GM12874 (cell line): Measurements from ENCODE around the gene AURKAIP1.

Source experiments
- CTCF ChIP-seq: IDR thresholded peaks from 2 replicates; pipeline ENCODE4 v1.5.1; 2011; ENCODE audit warnings: low read depth, mild to moderate bottlenecking, control low read depth, low read length, moderate library complexity; ENCODE audit not compliant: insufficient read depth

Gene AURKAIP1

GRCh38 chr1:1380860-1381259 is 5.9 kb upstream of the AURKAIP1 start:
- no peak for TF ChIP-seq CTCF

- no peak for TF ChIP-seq CTCF
Measured at GRCh38 chr1:1377540-1378205, 2.7 kb upstream of the AURKAIP1 start.

GRCh38 chr1:1376551-1377226 is 1.7 kb upstream of the AURKAIP1 start:
- TF ChIP-seq CTCF, result no peak

- no peak for TF ChIP-seq CTCF
Measured at GRCh38 chr1:1374589-1374928, 448 bp downstream of the AURKAIP1 start.

- TF ChIP-seq CTCF, result no peak
Measured at GRCh38 chr1:1373815-1374588, 1.0 kb downstream of the AURKAIP1 start.

GRCh38 chr1:1373051-1373814 is 1.8 kb downstream of the AURKAIP1 start:
- TF ChIP-seq CTCF, result no peak
